Activated naive CD4-positive, alpha-beta T cell treated with anti-CD3 and anti-CD28 coated beads, Interleukin-2, amount 50 U/mL, for 24 hours (primary cell): Measurements from ENCODE around the gene ATG9A.
"Not testable (repeated sequence)": the region's sequence is repeated elsewhere in the genome, so short reads cannot be mapped to it uniquely, and the experiment has no call there.

Source experiments
- H3K27ac Mint-ChIP-seq: one replicate; pipeline ENCODE4 v1.8.0; 2021; ENCODE audit warnings: mild to moderate bottlenecking, mixed read lengths
- H3K27me3 Mint-ChIP-seq: one replicate; pipeline ENCODE4 v1.8.0; 2021; ENCODE audit warnings: mixed read lengths
- H3K36me3 Mint-ChIP-seq: one replicate; pipeline ENCODE4 v1.8.0; 2021; ENCODE audit warnings: mixed read lengths
- H3K4me1 Mint-ChIP-seq: one replicate; pipeline ENCODE4 v1.8.0; 2021; ENCODE audit warnings: mixed read lengths
- H3K4me3 Mint-ChIP-seq: one replicate; pipeline ENCODE4 v1.8.0; 2021; ENCODE audit warnings: mild to moderate bottlenecking, mixed read lengths
- H3K9me3 Mint-ChIP-seq: one replicate; pipeline ENCODE4 v1.8.0; 2021; ENCODE audit warnings: mixed read lengths

Gene ATG9A

DNA sequence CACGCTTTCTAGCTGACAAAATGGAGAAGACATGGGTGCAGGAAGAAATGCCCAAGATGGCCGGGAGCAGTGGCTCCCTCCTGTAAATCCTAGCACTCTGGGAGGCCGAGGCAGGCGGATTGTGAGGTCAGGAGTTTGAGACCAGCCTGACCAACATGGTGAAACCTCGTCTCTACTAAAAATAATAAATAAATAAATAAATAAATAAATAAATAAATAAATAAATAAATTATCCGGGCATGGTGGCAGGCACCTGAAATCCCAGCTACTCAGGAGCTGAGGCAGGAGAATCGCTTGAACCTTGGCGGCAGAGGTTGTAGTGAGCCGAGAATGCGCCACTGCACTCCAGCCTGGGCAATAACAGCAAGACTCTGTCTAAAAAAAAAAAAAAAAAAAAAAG, 29.5 kb upstream of the ATG9A start:
- H3K36me3 Mint-ChIP-seq, H3K27me3 Mint-ChIP-seq, H3K9me3 Mint-ChIP-seq, H3K27ac Mint-ChIP-seq, H3K4me3 Mint-ChIP-seq, H3K4me1 Mint-ChIP-seq: not testable (repeated sequence)

DNA sequence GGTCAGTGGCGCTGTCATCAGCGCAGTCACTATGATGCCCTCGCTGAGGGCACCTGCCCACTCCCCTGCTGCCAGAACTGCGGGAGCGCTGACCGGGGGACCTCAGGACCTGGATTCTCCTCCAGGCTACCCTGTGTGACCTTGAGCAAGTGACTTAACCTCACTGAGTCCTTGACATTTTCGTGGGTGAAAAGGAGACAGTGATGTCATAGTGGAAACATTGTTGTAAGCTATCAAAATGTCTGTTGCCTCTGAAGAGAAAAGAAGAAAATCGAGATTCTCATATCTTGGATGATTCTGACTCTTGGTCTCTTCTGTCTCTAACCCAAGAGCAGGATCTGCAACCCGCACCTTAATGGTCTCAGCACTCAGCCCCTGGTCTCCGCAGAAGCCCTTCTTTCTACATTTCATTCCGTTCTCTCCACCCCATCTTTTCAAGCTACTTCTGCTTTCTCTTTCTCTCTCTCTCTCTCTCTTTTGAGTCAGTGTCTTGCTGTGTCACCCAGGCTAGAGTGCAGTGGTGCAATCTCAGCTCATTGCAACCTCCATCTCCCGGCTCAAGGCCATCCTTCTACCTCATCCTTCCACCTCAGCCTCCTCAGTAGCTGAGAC, 25.3 kb upstream of the ATG9A start:
- peak overlapping the region; percentile 97 for H3K27ac Mint-ChIP-seq
- H3K27me3 Mint-ChIP-seq, result no peaks in the 10 kb centered on the region
- H3K4me1 Mint-ChIP-seq, result peaks cover 40% of the 10 kb centered on the region
- H3K36me3 Mint-ChIP-seq, result peaks cover 13% of the 10 kb centered on the region
- H3K4me3 Mint-ChIP-seq, result peak overlapping the region; percentile 87
- no peaks in the 10 kb centered on the region for H3K9me3 Mint-ChIP-seq

DNA sequence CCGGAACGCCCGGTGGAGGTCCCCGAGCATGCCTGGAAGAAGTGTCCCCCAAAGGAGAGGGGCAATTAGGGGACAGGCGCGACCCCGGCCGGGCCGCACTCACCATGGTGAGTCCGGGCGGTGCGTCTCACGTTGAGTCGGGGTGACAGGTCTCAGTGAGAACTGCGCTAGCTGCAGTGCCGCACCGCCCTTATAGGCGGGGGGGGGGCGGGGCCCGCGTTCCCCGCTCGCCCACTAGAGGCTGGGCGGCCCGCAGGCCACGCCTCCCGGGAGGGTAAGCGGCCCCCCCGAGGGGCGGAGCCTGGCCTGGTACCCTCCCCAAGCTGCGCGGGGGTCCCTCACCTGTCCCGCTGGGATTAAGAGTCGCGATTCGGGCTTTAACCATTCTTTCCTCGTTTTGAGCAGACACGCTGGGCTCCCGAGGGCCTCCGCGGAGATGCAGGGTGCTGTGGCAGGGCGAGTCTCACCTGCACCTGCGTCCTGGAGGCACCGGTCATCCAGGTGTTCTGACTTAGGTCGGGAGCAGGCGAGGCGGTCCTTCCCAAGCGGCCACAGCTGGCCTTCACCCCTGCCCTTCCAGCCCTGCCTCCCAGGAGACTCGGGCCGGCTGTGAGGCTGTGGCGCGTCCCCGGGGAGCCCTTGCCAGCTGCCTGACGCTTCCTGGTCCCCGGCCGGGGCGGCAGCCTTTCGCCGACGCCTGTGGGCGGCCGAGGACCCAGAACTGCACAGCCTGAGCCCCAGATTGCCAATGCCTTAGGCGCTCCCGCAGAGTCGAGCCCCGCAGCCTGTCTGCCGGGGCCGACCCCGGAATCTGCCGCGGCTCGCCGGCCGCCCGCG, 24.5 kb upstream of the ATG9A start, which contains the start of gene TUBA4A:
TUBA4A (minus strand) TSS at position 166 of the 837 bp plus-strand sequence; CDS start at position 106, 60 bp downstream.
- H3K9me3 Mint-ChIP-seq, result no peaks in the 10 kb centered on the region
- H3K27ac Mint-ChIP-seq, result peak within 1 kb of the TSS; percentile 97
- peaks cover 47% of the 10 kb centered on the region for H3K4me1 Mint-ChIP-seq
- H3K36me3 Mint-ChIP-seq, result peaks cover 16% of the 10 kb centered on the region
- H3K4me3 Mint-ChIP-seq, result peak within 1 kb of the TSS; percentile 87
- H3K27me3 Mint-ChIP-seq, result no peaks in the 10 kb centered on the region

DNA sequence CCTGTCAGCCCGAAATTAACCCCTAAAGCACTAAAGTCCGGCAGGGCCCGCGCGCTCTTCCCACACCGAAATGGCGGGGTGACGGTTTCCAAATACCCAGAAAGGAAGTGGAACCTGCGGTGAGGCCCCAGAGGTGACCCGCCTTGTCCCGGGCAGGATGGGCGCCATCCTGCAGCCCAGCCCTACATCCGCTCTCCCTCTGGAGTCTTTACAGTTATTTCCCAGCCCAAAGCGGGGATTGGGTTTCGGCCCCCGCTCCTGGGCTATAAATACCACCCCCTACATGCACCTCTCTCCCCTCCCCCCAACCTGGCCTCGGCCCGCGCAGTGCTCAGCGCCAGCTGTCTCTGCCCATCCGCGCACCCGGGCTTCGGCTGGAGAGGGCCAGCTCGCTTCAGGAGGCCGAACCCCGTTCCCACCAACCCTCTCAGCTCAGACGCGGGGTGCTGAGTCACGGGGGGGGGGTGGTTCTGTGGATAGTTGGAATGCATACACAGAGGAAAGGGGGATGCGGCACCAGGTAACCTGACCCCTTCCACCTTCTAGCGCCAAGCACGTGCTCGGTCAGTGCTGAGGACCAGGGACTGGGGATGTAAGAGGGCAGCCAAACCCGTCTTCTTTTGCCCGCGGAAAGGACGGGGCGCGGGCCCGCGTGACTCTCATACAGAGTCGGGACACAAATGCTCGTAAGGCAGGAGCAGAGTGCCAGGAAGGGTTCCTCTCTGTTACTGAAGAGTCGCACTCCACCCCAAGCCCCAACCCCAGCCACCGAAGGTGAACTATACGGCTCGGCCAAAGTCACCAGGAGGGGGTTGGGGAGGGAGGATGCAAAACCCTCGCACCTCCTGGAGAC, 23.7 kb upstream of the ATG9A start, which contains the start of gene TUBA4B:
TUBA4B (plus strand) TSS at position 344 of the 853 bp plus-strand sequence; CDS start at position 509, 165 bp downstream.
- Mint-ChIP-seq H3K4me3 (peak within 1 kb of the TSS; percentile 87), H3K27ac (peak within 1 kb of the TSS; percentile 96), H3K36me3 (peaks cover 16% of the 10 kb centered on the region), H3K27me3 (no peaks in the 10 kb centered on the region), H3K4me1 (peaks cover 56% of the 10 kb centered on the region), H3K9me3 (no peaks in the 10 kb centered on the region)

DNA sequence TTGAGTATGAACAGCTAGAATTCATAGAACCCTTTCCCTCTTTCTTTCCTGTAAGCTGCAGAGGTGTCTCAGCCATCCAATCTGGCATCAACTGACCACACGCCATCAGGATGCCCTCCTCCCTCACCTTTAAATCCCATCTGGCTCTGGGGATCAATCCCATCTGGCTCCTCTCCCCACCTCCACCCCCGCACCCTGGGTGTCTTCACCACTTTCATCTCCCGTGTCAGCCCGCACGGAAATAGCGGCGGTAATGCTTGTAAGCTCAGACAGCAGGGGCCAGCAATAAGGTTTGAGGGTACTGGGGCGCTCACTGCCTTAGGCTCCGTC, 23.1 kb upstream of the ATG9A start:
- Mint-ChIP-seq H3K9me3 (no peaks in the 10 kb centered on the region), H3K4me3 (peak overlapping the region; percentile 87), H3K4me1 (peaks cover 62% of the 10 kb centered on the region), H3K27me3 (no peaks in the 10 kb centered on the region), H3K36me3 (peaks cover 16% of the 10 kb centered on the region), H3K27ac (peak overlapping the region; percentile 96)

DNA sequence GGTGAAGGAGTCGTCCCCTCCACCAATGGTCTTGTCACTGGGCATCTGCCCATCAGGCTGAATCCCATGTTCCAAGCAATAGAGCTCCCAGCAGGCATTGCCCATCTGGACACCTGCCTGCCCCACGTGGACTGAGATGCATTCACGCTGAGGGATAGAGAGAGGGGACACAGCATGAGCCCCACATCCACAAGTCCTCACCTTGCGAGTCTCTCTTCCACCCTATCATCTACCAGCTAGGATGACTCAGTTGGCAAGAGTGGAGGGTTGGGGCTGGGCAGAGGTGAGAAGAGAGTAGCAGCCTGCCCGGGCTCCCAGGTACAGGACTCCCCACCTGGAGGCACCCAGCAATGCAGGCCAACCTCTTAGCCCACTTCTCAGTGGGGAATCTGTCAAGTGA, 22.6 kb upstream of the ATG9A start:
- Mint-ChIP-seq H3K27me3 (no peaks in the 10 kb centered on the region), H3K9me3 (no peaks in the 10 kb centered on the region), H3K27ac (peak overlapping the region; percentile 96), H3K36me3 (peaks cover 16% of the 10 kb centered on the region), H3K4me1 (peaks cover 66% of the 10 kb centered on the region), H3K4me3 (peak overlapping the region; percentile 87)

DNA sequence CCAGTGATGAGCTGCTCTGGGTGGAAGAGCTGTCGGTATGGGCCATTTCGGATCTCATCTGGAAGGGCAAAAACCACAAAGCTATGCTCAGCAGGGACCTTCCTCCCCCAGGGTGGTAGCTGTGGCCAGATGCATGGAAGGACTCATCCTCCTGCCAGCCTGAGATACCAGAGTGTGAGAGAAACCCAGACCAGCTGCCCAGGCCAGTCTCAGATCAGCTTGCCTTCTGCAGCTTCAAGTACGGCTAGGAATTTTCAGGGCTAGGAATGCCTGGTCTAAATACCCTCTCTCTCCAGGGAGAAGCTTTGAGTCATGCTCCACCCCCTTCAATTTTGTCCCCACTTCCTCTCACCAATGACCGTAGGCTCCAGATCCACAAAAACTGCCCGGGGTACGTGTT, 22.2 kb upstream of the ATG9A start:
- no peaks in the 10 kb centered on the region for H3K9me3 Mint-ChIP-seq
- peaks cover 16% of the 10 kb centered on the region for H3K36me3 Mint-ChIP-seq
- H3K4me3 Mint-ChIP-seq, result peak overlapping the region; percentile 87
- peaks cover 70% of the 10 kb centered on the region for H3K4me1 Mint-ChIP-seq
- peak overlapping the region; percentile 96 for H3K27ac Mint-ChIP-seq
- H3K27me3 Mint-ChIP-seq, result no peaks in the 10 kb centered on the region

DNA sequence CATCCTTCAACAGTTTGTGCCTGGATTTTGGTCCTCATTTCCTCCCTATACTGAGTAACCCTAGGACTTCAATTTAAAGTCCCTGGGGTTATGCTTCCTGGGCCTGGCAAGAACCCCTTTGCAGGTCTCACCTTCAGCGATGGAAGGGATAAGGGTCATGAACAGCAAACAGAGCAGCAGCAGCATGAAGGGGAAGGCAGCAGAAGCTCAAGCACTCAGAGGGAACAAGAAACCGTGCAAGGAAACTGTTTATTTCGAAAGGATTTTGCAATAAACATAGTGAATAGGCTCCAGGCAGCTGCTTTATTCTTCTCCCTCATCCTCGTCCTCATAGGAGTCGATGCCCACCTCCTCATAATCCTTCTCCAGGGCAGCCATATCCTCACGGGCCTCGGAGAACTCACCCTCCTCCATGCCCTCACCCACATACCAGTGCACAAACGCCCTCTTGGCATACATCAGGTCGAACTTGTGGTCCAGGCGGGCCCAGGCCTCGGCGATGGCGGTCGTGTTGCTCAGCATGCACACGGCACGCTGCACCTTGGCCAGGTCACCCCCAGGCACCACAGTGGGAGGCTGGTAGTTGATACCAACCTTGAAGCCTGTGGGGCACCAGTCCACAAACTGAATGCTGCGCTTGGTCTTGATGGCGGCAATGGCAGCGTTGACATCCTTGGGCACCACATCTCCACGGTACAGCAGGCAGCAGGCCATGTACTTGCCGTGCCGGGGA, 20.8 kb upstream of the ATG9A start:
- H3K27me3 Mint-ChIP-seq, result no peaks in the 10 kb centered on the region

DNA sequence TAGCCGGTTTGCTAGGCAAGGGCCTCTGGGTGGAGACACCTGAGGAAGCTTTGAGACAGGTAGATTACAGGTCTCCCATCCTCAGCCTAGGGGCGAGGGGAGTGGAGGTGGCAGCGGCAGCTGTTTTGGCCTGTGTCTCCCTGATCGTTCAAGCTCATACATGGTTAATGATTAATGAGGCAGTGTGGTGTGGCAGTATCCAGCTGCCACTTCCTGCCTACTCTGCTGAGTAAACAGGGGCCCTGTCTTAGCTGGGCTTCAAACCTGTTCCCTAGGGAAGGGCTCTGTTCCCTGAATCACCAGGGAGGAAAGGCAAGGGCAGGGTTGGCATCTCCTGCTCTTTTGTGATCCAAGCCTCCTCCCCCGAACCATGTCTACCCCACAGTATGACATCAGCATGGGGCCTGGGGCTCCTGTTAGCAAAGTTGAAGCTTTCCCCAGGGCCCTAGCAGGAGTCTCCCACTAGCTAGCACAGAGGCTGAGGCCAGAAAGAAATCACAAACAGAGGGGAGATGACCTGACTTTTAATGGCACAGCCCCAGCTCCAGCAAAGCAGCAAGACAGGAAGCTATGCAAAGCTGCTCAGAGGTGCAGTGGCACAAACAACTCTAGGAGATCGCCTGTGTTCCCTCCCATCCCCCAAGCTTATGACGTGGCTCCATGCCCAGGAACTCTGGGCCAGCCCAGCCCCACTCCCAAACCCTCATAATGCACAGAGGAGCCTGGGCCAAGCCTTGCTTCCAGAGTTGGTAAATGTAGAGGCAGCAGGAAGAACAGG, 20.0 kb upstream of the ATG9A start:
- Mint-ChIP-seq H3K9me3 (no peaks in the 10 kb centered on the region), H3K36me3 (peaks cover 16% of the 10 kb centered on the region), H3K4me1 (peaks cover 75% of the 10 kb centered on the region), H3K27me3 (no peaks in the 10 kb centered on the region), H3K4me3 (peak overlapping the region; percentile 85), H3K27ac (peak overlapping the region; percentile 86)

More for the DNA sequence above, 20.8 kb upstream of the ATG9A start:
- peak overlapping the region; percentile 86 for H3K27ac Mint-ChIP-seq
- H3K4me3 Mint-ChIP-seq, result peak overlapping the region; percentile 85
- peaks cover 71% of the 10 kb centered on the region for H3K4me1 Mint-ChIP-seq
- no peaks in the 10 kb centered on the region for H3K9me3 Mint-ChIP-seq
- H3K36me3 Mint-ChIP-seq, result peaks cover 16% of the 10 kb centered on the region

DNA sequence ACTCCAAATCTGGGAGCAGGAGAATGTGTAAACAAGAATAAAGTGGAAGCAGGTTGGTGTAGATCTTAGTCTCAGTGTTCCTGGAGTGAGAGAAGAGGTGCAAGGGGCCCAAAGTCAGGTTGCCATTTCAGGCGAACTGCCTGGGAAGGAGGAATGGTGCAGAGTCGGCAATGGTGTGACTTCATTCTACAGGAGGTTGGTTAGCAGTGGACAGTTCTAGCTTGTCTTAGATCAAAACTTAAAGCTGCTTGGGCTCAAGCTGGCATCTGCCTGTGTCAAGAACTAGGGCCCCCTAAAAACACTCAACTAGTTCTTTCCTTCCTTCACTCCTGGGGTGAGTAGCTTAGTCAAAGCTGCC, 19.4 kb upstream of the ATG9A start:
- Mint-ChIP-seq H3K9me3 (no peaks in the 10 kb centered on the region), H3K36me3 (peaks cover 16% of the 10 kb centered on the region), H3K4me1 (peaks cover 79% of the 10 kb centered on the region), H3K4me3 (peak overlapping the region; percentile 85), H3K27me3 (no peaks in the 10 kb centered on the region), H3K27ac (peak overlapping the region; percentile 86)

DNA sequence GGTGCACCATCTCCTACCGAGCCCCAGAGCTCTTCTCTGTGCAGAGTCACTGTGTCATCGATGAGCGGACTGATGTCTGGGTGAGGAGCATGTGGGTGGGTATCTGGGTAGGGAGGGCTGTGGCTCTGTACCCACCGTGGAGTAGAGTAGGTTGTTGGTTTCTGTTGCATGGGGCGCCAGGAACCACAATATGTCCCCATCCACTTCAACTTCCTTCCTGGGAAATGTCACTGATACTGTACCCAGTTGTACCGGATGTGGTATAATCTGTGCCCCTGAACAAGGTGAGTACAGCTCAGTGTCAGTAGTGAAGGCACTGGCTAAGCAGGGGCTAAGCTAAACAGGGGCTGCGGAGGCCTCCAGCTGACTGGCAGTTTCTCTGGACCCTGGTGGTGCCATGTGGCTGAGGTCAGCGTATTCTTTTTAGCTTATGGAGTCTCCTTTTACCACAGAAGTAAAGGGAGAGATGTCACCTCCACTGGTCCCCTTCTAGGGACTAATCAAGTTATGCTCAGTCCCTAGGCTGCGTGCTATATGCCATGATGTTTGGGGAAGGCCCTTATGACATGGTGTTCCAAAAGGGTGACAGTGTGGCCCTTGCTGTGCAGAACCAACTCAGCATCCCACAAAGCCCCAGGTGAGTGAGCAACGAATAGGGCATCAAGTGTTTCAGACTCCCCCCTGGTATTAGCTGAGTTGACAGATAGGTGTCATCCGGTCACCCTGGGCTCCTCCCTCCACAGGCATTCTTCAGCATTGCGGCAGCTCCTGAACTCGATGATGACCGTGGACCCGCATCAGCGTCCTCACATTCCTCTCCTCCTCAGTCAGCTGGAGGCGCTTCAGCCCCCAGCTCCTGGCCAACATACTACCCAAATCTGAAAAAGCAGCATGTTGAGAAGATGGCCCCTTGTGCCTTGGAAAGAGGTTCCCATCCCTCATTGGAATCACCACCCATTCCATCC, 18.5 kb upstream of the ATG9A start:
- peak overlapping the region; percentile 68 for H3K4me3 Mint-ChIP-seq
- peaks cover 82% of the 10 kb centered on the region for H3K4me1 Mint-ChIP-seq
- H3K9me3 Mint-ChIP-seq, result no peaks in the 10 kb centered on the region
- peak overlapping the region; percentile 74 for H3K27ac Mint-ChIP-seq
- peaks cover 16% of the 10 kb centered on the region for H3K36me3 Mint-ChIP-seq
- no peaks in the 10 kb centered on the region for H3K27me3 Mint-ChIP-seq

DNA sequence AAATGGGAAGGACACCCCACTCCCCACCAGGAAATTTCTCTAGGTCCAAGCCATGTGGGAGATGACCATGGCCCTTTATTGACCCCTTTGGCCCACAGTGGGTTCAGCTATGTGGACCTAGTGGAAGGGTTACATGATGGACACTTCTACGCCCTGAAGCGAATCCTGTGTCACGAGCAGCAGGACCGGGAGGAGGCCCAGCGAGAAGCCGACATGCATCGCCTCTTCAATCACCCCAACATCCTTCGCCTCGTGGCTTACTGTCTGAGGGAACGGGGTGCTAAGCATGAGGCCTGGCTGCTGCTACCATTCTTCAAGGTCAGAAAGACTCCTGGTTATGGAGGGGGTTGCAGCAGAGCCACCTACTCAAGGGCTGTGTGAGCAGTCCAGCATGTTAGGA, 17.1 kb upstream of the ATG9A start:
- Mint-ChIP-seq H3K9me3 (no peaks in the 10 kb centered on the region), H3K4me1 (peaks cover 74% of the 10 kb centered on the region), H3K4me3 (peak overlapping the region; percentile 98), H3K27ac (peak overlapping the region; percentile 97), H3K36me3 (peaks cover 14% of the 10 kb centered on the region), H3K27me3 (no peaks in the 10 kb centered on the region)

DNA sequence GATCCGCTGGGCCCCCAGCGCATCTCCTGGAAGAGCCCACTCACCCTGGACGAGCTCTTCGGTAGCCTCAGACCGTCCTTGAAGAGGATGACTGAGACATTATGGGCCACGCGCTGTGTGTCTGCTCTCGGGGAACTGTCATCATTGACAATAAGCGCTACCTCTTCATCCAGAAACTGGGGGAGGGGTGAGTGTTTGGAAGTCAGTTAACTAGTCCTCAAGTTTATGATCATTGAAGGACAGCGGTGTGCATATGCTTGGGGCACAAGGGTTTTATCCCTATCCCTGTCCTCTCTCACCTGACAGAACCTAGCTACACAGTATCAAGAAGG, 16.4 kb upstream of the ATG9A start:
- Mint-ChIP-seq H3K4me1 (peaks cover 70% of the 10 kb centered on the region), H3K4me3 (peak overlapping the region; percentile 98), H3K27ac (peak overlapping the region; percentile 97), H3K36me3 (peaks cover 11% of the 10 kb centered on the region), H3K27me3 (no peaks in the 10 kb centered on the region), H3K9me3 (no peaks in the 10 kb centered on the region)
